Measurements from ENCODE around the gene EXT2. TPM values are rescaled to one million over a fixed set of nuclear protein-coding genes. Genes with fewer than 3 reads are reported as not detected.

The EXT2 gene
- total RNA-seq, 4 donors from 2014 or later = 20.4 to 24.8 (median 23.1) TPM

DNA sequence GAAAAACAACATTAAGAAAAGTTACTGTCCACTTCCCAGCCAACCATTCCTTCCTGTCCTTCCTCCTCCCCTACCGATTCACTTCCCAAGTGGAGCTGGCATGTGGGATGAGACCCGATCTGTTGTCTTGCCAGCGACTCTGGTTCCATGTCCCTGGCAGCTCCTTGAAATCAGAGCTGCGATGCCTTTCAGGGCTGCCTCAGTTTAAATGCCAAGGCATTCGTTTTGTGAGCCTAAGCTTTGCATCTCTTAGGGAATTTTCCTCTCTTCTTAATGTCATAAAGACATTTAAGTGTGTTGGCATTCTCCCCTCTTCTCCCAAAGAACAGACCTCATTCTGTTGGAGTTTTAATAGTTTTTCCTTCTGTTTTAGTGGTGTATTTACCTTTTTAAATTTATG is 98.4 kb downstream of the EXT2 start:
- Histone ChIP-seq H3K4me3 (no peak overlapping the region), H3K27me3 (no peaks in the 10 kb centered on the region), H3K4me1 (peaks cover 9 to 15% of the 10 kb centered on the region in 2 donors), H3K9me3 (peaks cover 0 to 3% (median 3%) of the 10 kb centered on the region in 3 donors), H3K36me3 (peaks cover 0 to 21% of the 10 kb centered on the region in 2 donors), H3K27ac (no peak overlapping the region)
- in situ Hi-C loops (cut with MboI; ENCODE audit: low sequenced_read_pairs in 4 of 4) (no loop called here), intact Hi-C loops (cut with DNase I; ENCODE audit: low total_unique reads) (no loop called here)
- TF ChIP-seq, protein P1, sequence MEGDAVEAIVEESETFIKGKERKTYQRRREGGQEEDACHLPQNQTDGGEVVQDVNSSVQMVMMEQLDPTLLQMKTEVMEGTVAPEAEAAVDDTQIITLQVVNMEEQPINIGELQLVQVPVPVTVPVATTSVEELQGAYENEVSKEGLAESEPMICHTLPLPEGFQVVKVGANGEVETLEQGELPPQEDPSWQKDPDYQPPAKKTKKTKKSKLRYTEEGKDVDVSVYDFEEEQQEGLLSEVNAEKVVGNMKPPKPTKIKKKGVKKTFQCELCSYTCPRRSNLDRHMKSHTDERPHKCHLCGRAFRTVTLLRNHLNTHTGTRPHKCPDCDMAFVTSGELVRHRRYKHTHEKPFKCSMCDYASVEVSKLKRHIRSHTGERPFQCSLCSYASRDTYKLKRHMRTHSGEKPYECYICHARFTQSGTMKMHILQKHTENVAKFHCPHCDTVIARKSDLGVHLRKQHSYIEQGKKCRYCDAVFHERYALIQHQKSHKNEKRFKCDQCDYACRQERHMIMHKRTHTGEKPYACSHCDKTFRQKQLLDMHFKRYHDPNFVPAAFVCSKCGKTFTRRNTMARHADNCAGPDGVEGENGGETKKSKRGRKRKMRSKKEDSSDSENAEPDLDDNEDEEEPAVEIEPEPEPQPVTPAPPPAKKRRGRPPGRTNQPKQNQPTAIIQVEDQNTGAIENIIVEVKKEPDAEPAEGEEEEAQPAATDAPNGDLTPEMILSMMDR (IDR thresholded peaks at IDR 0.05 in 4 of 5, conservative IDR thresholded peaks at IDR 0.05 in 1 of 5) = no peak
- TF ChIP-seq POLR2A (IDR thresholded peaks at IDR 0.05) = no peak
- DNase-seq (no peak), ATAC-seq (no peak)

DNA sequence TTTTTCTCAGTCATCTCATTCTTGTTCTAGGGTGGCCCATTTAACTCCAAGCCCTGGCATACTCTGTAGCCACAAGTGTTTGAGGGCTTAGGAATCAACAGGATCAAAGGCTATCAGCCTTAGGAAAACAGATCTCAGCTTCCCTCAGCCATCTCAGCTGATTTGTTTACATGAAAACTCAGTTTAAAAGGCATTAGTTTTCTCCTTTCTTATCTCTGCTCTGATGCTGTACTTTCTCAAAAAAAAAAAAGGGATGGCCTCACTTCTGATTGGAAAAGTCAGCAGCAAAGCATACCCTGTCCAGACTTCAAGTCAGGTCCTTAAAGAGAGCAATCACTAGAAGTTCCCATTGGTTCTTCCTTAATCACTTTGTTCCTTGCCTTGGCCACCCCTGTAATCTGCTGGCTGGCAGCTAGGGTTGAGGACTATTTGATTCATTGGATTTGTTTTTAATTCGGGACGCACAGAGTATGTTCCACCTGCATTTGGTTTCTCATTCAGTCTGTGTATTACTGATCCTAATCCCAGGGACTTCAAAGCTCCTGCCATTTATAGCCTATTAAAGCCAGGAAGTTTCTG is 102.8 kb downstream of the EXT2 start:
- DNase-seq (no peak), ATAC-seq (no peak)
- peaks cover 14 to 15% of the 10 kb centered on the region in 2 donors for H3K4me1 ChIP-seq
- no peaks in the 10 kb centered on the region for H3K9me3 ChIP-seq
- H3K27ac ChIP-seq = no peak overlapping the region
- H3K36me3 ChIP-seq = peaks cover 0 to 10% of the 10 kb centered on the region in 2 donors
- TF ChIP-seq POLR2A (IDR thresholded peaks at IDR 0.05) = no peak
- TF ChIP-seq, protein P1 (IDR thresholded peaks at IDR 0.05 in 4 of 5, conservative IDR thresholded peaks at IDR 0.05 in 1 of 5) = no peak
- intact Hi-C loops (cut with DNase I; ENCODE audit: low total_unique reads) = no loop called here
- H3K27me3 ChIP-seq = no peaks in the 10 kb centered on the region
- no peak overlapping the region for H3K4me3 ChIP-seq
- in situ Hi-C loops (cut with MboI; ENCODE audit: low sequenced_read_pairs in 4 of 4) = no loop called here

DNA sequence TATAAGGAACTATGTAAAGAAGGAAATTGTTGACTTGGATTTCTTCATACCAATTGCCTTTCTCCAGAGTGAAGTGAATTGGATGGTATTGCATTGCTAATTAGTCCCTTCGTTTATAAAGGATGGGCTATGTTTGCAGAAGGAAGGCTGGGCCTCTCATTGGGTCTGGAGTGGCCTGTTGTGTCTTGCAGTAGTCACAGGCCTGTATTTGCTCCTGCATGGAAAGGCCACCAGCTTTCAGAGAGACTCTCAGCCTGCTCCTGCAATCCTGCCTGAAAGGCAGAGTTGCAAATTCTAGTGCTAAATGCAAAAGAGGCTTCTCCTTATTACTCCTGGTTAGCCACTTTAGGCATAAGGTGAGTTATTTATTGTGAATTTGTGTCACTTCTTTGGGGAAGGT is 103.8 kb downstream of the EXT2 start:
- in situ Hi-C loops (cut with MboI; ENCODE audit: low sequenced_read_pairs in 4 of 4) = no loop called here

DNA sequence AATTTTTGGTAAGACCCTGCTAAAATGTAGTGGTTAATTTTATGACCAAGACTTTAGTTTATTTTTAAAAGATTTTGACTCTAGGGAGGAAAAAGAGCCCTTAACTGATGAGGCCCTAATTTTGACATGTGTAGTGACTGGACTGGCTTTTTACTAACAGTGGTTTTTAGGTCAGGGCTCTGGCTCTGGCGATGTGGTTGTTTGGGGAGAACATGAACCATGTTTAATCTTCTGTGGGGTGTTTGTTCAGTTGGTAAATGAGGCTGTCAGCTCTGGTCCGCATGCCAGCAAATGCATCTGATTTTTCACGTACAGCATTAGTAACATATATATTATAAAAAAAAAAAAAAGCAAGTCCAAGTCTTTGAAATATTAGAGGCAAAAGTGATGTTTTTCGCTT is 104.3 kb downstream of the EXT2 start:
- TF ChIP-seq POLR2A (IDR thresholded peaks at IDR 0.05) = no peak
- TF ChIP-seq, protein P1 (IDR thresholded peaks at IDR 0.05 in 4 of 5, conservative IDR thresholded peaks at IDR 0.05 in 1 of 5) = no peak
- DNase-seq (no peak), ATAC-seq (no peak)
- Histone ChIP-seq H3K27me3 (no peaks in the 10 kb centered on the region), H3K4me3 (no peak overlapping the region), H3K27ac (no peak overlapping the region), H3K9me3 (no peaks in the 10 kb centered on the region), H3K4me1 (peaks cover 10 to 22% of the 10 kb centered on the region in 2 donors), H3K36me3 (peaks cover 0 to 10% of the 10 kb centered on the region in 2 donors)
- in situ Hi-C loops (cut with MboI; ENCODE audit: low sequenced_read_pairs in 4 of 4) = no loop called here
- intact Hi-C loops (cut with DNase I; ENCODE audit: low total_unique reads) = loop anchor here (5.0 kb wide), 1 partner anchor 33 kb away; no protein-coding TSS in a partner anchor

More for the DNA sequence above, 103.8 kb downstream of the EXT2 start:
- ATAC-seq (no peak), DNase-seq (no peak)
- Histone ChIP-seq H3K4me1 (peaks cover 14 to 17% of the 10 kb centered on the region in 2 donors), H3K27ac (no peak overlapping the region), H3K4me3 (no peak overlapping the region), H3K9me3 (no peaks in the 10 kb centered on the region), H3K27me3 (no peaks in the 10 kb centered on the region), H3K36me3 (peaks cover 0 to 10% of the 10 kb centered on the region in 2 donors)
- intact Hi-C loops (cut with DNase I; ENCODE audit: low total_unique reads) = no loop called here
- TF ChIP-seq, protein P1 (IDR thresholded peaks at IDR 0.05 in 4 of 5, conservative IDR thresholded peaks at IDR 0.05 in 1 of 5) = no peak
- TF ChIP-seq POLR2A (IDR thresholded peaks at IDR 0.05) = no peak
